NCI-H1105 (cell line): Measurements from ENCODE around the gene AP2S1.
"Not testable (repeated sequence)": the region's sequence is repeated elsewhere in the genome, so short reads cannot be mapped to it uniquely, and the experiment has no call there.

Experiments
- DNase-seq: peaks from one replicate; lab custom pipeline; 2025; lab: John Stamatoyannopoulos, UW

Gene AP2S1

DNA sequence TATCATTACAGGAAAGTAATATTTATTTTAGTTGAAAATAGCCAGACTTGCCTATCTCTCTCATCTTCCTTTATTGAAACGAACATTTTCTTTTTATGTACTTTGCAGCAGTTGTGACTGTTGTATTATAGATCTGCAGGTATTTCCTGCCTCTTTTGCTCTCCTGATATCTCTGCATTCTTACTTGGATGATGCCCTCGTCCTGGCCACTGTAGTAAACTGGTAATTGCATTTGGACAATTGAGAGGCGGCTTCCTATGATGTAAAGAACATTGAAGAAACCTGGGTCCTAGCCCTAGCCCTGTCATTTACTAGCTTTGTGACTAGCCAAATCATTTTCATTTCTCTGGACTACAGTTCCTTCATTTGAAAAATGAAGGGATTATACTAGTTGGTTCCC, 16.5 kb upstream of the AP2S1 start:
- DNase-seq: no peak

DNA sequence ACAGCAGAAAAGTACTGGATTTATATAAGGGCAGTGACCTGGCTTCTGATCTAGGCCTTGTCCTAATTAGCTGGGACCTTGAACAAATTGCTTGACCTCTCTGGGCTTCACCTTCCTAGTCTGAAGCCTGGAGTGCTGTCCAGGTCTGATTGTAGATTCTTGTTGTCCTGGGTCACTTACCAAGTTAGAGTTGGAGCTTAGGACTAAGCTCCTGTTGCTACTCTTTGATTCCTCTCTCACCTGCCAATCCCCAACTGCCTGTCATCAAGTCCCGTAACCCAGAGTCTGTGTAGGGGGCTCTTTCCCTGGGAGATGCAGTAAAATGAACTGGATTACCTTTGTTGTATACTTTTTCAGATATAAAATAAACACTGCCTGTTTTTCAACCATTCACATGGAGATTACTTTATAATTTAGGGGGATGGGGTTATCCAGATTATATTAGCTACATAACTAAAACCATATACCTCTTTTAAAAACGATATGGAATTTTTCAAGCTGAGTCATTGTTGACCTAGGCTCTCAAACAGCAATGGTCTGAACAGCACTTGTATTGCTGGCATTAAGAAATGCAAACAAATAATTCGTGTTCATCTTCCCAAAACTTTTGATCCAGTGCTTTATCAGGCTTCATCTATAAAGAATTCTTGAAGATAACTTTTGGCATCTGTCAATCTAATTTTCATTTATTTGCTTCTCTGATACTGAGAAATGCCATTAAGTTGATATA, 15.9 kb upstream of the AP2S1 start:
- no peak for DNase-seq

DNA sequence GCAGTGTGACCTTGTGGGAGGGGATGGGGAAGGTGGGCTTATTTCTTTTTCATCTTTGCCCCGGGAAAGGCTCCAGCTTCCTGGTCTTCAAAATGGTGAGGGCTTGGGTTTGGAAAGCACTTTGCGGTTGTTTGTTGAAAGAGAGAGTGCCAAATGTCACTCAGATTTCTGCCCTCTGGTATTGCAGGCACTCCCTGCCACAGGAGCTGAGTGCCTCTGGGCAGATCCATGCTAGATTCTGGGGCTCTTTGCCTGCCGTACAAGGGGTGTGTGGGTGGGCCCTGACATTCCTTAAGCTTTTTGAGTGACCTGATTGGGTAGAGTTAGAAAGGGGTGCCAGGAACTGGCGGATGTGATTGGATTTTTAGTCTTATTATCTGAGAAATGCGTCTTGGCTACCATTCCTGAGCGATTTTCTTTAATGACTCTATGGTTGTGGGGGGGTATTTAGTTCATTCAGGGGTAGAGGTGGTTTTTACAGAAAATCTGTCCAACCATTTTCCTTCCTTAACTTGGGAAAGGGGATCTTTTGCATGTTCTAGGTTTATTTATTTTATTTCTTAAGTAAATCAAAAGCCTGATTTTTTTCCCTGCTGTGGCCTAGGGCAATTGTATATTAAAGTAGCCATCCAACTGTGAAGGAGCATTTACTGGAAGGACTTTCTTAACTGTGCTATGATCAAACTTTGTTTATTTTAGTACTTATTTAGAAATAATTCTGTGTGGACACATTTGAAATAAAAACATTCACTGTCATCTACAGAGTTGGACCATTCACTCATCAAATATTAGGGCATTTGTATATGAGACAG, 13.4 kb upstream of the AP2S1 start:
- DNase-seq: no peak

DNA sequence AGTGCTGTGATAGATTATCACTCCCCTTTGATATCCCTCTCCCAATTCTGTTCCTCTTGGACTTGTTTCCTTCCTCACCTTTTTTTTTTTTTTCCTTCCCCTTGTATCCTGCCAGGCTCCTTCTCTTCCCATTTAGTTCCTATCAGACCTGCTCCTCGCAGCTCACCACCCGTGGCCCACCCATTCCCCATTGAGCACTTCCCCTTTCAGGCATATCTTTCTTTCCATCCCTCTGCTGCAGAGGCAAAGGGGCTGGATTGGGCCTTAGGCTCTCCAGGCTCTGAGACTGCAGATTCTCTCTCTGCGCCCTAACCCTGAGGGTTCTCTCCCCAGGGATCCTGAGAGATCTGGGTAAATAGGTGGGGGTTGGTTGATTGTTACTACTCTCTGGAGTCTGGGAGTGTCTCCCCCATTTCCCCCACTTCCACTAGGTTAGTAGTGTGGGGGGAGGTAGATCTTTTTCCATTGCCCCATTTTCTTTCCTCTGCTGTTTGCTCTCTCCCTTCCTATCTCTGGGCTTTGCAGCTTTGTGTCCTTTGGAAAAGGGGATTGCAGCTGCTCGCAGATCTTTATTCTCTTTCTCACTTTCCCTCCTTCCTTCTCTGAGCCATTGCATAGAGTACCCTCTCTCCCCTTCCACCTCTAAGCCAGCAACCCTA, 12.5 kb upstream of the AP2S1 start:
- DNase-seq: no peak

DNA sequence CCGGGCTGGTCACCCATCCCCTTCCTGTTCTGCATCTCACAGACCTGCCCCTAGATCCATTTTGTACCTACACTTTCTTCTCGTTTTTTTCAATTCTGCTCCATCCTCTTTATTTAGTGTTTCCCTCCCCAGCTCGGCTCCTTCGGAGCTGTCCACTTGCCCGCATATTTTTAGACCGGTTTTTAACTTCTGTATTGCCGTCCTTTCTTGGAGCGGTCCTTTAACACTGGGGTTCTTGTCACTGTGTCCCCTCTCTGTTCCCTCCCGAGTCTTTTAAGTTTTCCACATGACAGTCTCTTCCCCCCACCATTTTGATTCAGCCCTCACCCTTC, 11.8 kb upstream of the AP2S1 start:
- no peak for DNase-seq

DNA sequence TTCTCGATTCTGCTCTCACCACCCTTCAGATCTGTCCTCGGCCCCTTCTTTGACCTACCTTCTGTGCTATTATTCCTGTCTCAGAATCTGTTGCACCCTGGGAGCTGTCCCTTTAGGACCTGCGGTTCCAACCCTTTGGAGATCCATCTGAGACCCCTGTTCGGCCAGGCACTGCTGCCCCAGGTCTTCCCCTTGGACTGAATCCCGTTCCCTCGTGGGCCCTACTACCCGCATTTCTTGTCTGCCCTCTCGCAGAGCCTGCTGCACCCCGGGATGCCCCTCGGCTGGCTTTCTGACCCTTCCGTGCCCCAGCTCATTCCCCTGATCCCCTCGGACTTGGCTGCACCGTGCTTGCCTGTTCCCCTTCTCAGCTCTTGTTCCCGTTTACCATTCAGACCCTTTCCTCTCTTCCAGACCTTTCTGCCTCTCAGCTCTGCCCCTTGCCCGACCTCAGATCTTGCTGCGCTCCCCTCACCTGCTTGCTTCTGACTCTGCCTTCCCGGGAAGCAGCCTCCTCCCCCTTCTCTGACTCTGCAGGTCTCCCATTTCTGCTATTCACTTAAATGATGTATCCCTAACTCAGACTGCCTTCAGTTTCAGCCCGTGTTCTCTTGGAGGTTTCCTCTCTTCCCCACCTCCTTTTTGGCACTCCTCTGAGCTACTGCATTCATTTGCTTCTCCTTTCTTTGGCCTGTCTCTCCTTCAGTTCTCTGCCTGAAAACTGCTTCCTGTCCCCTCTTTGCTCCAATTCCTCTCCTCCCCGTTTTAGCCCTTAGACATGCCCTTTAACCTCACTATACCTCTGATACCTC, 11.3 kb upstream of the AP2S1 start:
- peak; percentile 20 for DNase-seq

DNA sequence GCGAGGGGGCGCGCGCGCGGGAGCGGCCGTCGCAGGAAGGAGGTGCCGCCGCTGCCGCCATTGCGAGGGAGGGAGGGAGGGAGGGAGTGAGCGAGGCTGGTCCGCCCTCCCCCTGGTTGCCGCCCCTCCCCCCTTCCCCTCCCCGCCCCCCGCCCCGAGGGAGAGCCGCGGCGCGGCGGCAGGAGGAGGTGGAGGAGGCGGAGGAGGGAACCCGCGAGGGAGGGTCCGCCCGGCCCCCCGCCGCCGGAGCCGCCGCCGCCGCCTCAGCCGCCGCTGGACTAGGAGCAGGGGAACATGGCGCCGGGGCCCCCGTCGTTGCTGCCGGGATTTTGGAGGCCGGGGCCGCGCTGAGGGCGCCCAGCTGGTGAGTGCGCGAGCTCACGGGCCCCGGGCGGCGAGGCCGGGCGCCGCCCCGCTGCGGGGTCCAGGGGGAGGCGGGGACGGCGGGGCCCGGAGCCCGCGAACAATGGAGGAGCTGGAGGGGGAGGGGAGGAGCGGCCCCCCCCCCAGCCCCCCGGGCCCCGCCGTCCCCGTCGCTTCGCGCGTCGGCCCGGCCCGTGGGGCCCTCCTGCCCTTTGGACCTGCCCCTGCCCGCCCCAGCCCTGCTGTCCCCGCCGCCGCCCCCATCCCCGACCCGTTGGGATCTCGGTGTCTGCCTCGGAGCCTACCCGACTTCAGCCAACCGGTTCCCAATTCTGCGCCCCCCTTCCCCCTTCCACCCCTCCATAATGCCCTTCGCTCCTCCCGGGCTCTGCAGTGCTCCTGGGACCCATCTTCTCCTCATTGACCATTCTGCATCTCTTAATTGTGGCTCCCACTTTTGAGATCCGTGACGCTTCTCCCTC, 10.4 kb upstream of the AP2S1 start, which contains the start of gene ARHGAP35:
Gene ARHGAP35 (plus strand): TSS at position 152 of the 845 bp plus-strand sequence. CDS start 57,679 bp downstream, outside the sequence.
- no peak for DNase-seq

DNA sequence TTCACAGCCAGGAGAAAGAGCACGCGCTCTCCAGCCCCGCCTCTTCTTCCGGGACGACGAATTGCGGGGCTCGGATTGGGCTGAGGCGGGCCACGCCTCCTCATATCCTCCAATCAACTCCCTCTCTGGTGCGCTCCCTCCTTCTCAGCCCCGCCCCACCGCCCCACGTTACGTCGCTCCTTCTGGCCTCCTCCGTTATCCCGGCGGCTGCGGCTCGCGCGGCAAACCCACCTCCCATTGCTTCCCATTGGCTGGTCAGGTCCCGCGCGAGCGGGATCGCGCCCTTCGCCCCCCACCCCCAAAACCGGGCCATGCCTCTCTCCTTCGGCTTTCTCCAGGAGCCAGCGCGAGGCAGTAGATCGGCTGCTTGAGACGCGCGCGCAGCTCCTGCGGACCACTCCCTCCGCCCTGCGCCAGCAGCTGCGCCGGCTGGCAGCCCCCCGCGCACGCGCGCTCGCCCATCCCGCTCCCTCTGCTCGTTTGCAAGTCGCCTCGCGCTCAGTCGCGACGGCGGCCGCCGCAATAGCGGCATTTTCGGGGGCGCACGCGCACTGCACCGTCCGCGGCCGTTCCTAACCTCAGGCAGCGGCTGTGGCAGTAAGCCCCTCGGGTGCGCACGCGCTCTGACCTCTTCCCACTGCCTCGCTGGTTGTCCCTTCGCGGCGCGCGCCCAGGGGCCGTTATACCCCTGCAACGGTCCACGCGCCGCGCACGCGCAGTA, 9.6 kb upstream of the AP2S1 start:
- peak; percentile 99 for DNase-seq

DNA sequence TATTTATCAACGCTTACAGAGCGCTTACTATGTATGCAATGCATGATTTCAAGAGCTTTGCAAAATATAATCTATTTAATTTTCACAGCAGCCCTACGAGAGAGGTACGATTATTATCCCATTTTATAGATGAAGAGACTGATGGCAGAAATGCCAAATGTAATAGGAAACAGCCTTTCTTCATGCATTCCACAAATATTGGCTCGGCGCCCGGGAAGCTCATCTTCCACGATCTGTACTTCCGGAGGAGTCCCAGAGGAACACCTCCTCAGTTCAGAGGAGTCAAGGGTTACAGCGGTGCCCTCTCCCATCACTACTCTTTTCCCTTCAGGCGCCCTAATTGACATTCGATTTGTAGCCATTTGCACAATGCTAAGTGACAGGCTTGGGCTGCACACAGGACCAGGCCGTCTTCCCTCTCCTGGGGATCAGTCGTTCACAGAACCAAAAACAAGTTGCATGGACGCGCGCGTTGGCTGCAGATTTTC, 9.0 kb upstream of the AP2S1 start:
- peak; percentile 85 for DNase-seq

DNA sequence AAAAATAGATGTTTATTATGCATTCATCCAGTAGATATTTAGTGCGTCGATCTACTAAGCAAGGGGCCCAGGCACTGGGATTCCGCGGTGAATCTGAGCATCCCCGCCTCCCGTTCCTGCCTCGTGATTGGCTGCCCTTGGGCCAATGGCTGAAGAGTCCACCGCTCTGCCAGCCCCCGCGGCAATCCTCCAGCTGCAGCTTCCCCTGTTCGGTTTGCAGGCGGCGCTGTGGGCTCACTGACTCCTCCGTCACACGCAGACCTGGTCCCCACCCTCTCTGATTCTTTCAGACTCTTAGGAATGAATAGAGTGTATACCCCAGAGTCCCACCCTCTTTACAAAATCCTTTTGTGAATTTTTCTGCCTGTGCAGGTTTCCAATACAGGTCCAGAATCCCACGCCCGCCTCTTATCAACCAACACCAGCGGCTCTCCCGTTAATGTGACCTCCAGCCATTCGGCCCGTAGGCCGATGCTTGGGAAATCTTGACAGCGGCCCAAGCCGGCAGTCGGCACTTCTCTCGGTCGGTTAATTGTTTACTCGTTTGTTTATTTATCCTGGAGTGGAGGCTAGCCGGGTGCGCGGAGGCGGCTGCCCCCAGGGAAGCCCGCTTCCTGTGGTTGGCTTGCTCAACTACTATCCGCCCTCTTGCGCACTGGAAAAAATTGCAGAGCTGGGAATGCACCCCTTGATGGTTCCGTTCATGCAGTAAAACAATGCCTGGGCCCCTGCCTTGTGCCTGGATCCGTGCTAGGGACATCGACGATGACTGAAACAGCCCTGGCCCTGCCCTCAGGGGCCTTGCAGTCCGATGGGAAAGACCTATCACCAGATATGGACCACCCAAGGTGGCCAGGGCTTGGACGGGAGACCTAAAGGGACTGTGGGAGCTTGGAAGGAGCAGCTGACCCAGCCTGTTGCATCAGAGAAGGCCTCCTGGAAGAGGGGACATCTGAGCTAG, 5.7 kb upstream of the AP2S1 start:
- DNase-seq: no peak

DNA sequence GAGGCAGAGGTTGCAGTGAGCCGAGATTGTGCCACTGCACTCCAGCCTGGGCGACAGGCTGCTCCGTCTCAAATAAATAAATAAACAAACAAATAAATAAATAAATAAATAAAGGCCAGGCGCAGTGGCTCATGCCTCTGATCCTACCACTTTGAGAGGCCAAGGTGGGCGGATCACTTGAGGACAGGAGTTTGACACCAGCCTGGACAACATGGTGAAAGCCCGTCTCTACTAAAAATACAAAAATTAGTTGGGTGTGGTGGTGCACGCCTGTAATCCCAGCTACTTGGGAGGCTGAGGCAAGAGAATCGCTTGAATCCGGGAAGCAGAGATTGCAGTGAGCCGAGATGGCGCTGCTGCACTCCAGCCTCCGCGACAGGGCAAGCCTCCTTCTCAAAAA, 4.1 kb upstream of the AP2S1 start:
- not testable (repeated sequence) for DNase-seq

DNA sequence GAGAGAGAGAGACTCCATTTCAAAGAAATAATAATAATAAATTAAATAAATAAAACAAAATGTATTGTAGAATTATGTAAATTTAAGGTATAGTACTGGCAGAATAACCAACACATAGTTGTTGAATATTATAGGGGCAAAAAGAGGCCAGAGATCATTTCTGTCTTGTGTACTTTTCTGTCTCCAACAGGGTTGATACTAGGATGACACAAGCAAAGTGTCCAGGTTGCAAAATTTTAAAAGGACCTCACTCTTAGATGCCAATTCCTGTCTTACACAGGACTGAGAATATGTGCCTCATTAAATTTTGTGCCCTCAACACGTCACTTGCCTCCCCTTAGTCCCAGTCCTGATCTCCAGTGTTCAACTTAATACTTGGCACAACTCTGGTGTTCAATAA, 2.2 kb upstream of the AP2S1 start:
- DNase-seq: no peak

DNA sequence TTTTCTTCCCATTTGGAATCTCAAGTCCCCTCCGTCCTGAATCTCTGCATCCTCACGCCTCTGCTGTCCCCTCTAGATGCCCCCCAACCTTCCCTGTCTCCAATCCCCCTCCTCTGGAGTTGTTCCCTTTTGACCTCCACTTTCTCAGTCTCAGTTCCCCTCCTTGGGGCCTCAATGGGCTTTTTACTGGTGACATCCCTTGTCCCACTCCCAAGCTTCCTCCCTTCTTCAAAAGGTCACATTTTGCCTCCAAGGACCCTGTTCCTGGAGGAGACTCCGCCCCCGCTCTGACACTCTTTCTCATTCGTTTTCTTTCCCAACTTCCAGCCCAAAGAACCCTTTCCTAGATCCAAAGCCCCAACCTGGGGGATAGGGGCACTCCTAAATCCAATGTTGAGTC, 1.0 kb downstream of the AP2S1 start:
- no peak for DNase-seq

DNA sequence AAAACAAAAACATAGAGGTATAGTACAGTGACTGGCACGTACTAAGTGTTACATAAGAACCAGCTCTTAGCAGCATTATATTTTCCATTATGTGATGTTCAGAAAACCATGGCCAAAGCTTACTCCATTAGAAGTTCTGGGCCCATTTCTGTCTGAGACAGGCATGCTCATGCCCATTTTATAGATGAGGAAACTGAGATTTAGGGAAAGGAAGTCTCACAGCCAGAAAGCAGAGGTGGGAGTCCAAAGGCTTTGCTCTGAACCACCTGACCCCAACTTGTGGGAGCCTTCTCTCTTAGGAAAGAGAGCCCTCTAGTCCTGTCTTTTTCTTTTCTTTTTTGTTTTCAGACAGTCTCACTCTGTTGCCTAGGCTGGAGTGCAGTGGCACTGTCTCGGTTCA, 2.3 kb downstream of the AP2S1 start:
- DNase-seq: no peak

DNA sequence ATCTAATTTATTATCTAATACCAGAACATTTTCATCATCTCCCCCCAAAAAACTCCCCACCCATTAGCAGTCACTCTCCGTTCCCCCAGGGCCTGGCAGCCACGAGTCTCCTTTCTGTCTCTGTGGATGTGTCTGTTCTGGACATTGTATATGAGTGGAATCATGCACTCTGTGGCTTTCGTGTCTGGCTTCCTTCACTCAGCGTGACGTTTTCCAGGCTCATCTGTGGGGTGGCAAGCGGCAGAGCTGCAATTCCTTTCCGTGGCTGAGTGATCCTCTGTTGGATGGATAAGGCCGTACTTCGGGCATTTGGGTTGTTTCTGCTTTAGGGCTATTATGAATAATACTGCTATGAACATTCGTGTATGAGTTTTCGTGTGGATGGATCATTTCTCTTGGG, 3.1 kb downstream of the AP2S1 start:
- DNase-seq: no peak

DNA sequence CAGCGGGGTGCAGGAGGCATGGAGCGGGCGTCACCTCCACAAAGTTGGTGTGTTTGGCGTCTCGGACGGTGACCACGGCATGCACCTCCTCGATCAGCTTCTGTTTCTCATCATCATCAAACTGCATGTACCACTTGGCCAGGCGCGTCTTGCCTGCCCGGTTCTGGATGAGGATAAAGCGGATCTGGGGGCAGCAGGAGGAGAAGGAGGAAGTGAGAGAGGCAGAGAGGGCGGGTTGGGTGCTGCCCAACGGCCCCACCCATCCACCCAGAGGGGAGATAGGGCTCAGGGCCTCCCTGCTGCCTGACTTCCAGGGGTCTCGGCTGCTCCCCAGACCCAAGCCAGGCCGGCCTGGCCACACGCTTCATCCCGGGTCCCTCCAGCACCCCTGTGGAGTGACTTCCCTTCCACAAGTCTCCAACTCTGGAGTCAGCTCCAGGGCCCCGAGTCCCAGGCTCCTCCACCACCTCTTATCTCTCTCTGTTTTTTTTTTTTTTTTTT, 4.6 kb downstream of the AP2S1 start:
- no peak for DNase-seq

DNA sequence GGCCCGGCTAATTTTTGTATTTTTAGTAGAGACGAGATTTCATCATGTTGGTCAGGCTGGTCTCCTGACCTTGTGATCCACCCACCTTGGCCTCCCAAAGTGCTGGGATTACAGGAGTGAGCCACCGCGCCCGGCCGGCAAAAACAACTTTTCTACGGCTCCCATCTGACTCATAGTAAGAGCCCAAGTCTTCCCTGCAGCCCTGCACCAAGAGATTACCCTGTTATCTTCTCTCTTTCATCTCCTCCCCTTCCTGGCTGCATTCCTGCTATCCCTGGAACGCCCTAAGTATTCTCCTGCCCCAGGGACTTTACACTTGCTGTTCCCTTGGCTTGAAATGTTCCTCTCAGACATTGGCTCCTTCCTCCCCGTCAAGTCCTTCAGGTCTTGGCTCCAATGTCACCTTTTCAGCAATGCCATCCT, 6.6 kb downstream of the AP2S1 start:
- DNase-seq: no peak

DNA sequence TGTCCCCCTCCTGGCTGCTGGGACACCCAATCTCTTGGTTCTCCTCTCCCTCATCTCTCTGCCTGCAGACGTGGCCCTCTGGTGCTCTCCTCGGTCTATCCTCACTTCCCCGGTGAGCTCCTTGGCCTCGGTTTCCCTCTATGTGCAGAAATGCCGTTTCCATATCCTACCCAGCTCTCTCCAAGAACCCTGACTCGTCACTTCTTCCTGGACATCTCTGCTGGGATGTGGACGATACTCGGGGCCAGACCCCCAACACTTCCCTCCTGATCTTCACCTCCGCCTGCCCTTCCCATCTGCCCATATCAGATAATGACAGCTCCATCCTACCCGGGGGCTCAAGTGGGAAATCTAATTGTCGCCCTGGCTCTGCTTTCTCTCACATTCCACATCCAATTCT, 7.9 kb downstream of the AP2S1 start:
- DNase-seq: no peak
